H1 (cell line): Measurements from ENCODE around the gene BASP1. TPM values are rescaled to one million over a fixed set of nuclear protein-coding genes. Genes with fewer than 3 reads are reported as not detected.

Experiments
- CTCF ChIA-PET: fragments of 300-600 bp; sonication (Branson Sonifier 250); formaldehyde crosslinking; loops from one replicate; lab custom pipeline; 2021; ENCODE audit not compliant: partially characterized antibody; lab: Charles Lee
- POLR2A ChIA-PET: fragments of 300-600 bp; sonication (Branson Sonifier 250); formaldehyde crosslinking; loops from one replicate; lab custom pipeline; 2021; ENCODE audit warnings: inconsistent platforms; ENCODE audit not compliant: partially characterized antibody; lab: Charles Lee
- DNase-seq, 2 experiments: peaks; one replicate each; pipeline versions ENCODE4 v3.0.0 to v3.0.0-alpha.2; 2010 to 2022; ENCODE audit warnings: low spot score in 2 of 2, low read depth in 1 of 2, mixed read lengths in 1 of 2
- FAIRE-seq: peaks from 2 replicates; lab custom pipeline; 2011; peaks lifted over from hg19 to GRCh38; lab: Jason Lieb, UNC
- H2AFZ ChIP-seq: 2 replicates; pipeline ENCODE4 v1.8.1; 2012; ENCODE audit warnings: low read length, inconsistent platforms
- H2AK5ac ChIP-seq: 2 replicates; pipeline ENCODE4 v1.6.1; 2013; ENCODE audit warnings: low read depth, low read length
- H2BK120ac ChIP-seq: replicated peaks from 2 replicates; pipeline ENCODE3; 2013; ENCODE audit warnings: low read depth, low read length, inconsistent platforms
- H2BK12ac ChIP-seq: 2 replicates; pipeline ENCODE4 v1.6.1; 2013; ENCODE audit warnings: low read depth, low read length
- H2BK15ac ChIP-seq: 2 replicates; pipeline ENCODE4 v1.6.1; 2013; ENCODE audit warnings: low read length
- H2BK20ac ChIP-seq: 2 replicates; pipeline ENCODE4 v1.6.1; 2013; ENCODE audit warnings: low read length
- H2BK5ac ChIP-seq: 2 replicates; pipeline ENCODE4 v1.6.1; 2013; ENCODE audit warnings: low read depth, low read length
- H3K14ac ChIP-seq: 2 replicates; pipeline ENCODE4 v1.6.1; 2013; ENCODE audit warnings: inconsistent platforms; ENCODE audit not compliant: insufficient read length
- H3K18ac ChIP-seq: 2 replicates; pipeline ENCODE4 v1.6.1; 2013; ENCODE audit warnings: low read length; ENCODE audit errors: extremely low read depth
- H3K23ac ChIP-seq: 2 replicates; pipeline ENCODE4 v1.6.1; 2013; ENCODE audit warnings: inconsistent platforms; ENCODE audit not compliant: insufficient read length
- H3K23me2 ChIP-seq: 2 replicates; pipeline ENCODE4 v1.6.1; 2013; ENCODE audit warnings: low read depth, low read length
- H3K27ac ChIP-seq: 2 replicates; pipeline ENCODE4 v1.6.1; 2011; ENCODE audit warnings: low read depth, low read length, inconsistent platforms
- H3K27me3 ChIP-seq, 4 experiments: replicated peaks in 1 of 4; 1 replicate in 1 of 4; 2 replicates in 3 of 4; pipeline versions ENCODE4 v1.6.1 to v1.8.1; 2011 to 2013; ENCODE audit warnings: low read length in 3 of 4, mild to moderate bottlenecking in 3 of 4, inconsistent platforms in 2 of 4, mixed read lengths in 2 of 4, moderate library complexity in 1 of 4; ENCODE audit not compliant: control insufficient read depth in 3 of 4, insufficient read depth in 3 of 4; ENCODE audit errors: extremely low read depth in 1 of 4
- H3K36me3 ChIP-seq, 4 experiments: 2 replicates each; pipeline versions ENCODE4 v1.6.1 to v1.8.1; 2011 to 2013; ENCODE audit warnings: mild to moderate bottlenecking in 4 of 4, low read length in 3 of 4, moderate library complexity in 2 of 4, control low read depth in 1 of 4, inconsistent platforms in 1 of 4; ENCODE audit not compliant: insufficient read depth in 4 of 4, control insufficient read depth in 2 of 4
- H3K4ac ChIP-seq: replicated peaks from 2 replicates; pipeline ENCODE3; 2013; ENCODE audit warnings: low read length, low read depth, mixed read lengths, inconsistent platforms; ENCODE audit not compliant: insufficient read length
- H3K4me1 ChIP-seq, 4 experiments: replicated peaks in 1 of 4; 1 replicate in 1 of 4; 2 replicates in 3 of 4; pipeline versions ENCODE4 v1.6.1 to v1.8.1; 2011 to 2013; ENCODE audit warnings: low read length in 3 of 4, inconsistent platforms in 2 of 4, mixed read lengths in 1 of 4; ENCODE audit not compliant: insufficient read depth in 4 of 4, control insufficient read depth in 3 of 4
- H3K4me2 ChIP-seq, 2 experiments: 2 replicates each; pipeline versions ENCODE4 v1.6.1 to v1.8.1; 2011 to 2013; ENCODE audit warnings: low read depth in 2 of 2, low read length in 2 of 2, control low read depth in 1 of 2, inconsistent platforms in 1 of 2, mild to moderate bottlenecking in 1 of 2; ENCODE audit not compliant: insufficient read depth in 1 of 2
- H3K4me3 ChIP-seq, 4 experiments: fragments of 200-600, 300-600 bp in 1 of 4; sonication (generic), shearing (Covaris generic), sonication (Bioruptor Twin) in 1 of 4; 2 replicates each; pipeline versions ENCODE4 v1.5.1 to v1.8.1; 2011 to 2016; ENCODE audit warnings: low read length in 4 of 4, low read depth in 3 of 4, control low read depth in 2 of 4, inconsistent platforms in 2 of 4, mild to moderate bottlenecking in 2 of 4, mixed read lengths in 1 of 4, moderate library complexity in 1 of 4; ENCODE audit not compliant: insufficient read depth in 2 of 4; ENCODE audit errors: extremely low read depth in 1 of 4
- H3K56ac ChIP-seq: replicated peaks from 2 replicates; pipeline ENCODE3; 2013; ENCODE audit warnings: low read depth, mild to moderate bottlenecking, mixed read lengths, low read length, inconsistent platforms; ENCODE audit not compliant: insufficient read length
- H3K79me1 ChIP-seq: 2 replicates; pipeline ENCODE4 v1.6.1; 2013; ENCODE audit warnings: low read depth, low read length, control low read depth
- H3K79me2 ChIP-seq, 2 experiments: 2 replicates each; pipeline versions ENCODE4 v1.6.1 to v1.8.1; 2012 to 2013; ENCODE audit warnings: low read length in 2 of 2, mild to moderate bottlenecking in 2 of 2, inconsistent platforms in 1 of 2; ENCODE audit not compliant: insufficient read depth in 2 of 2, control insufficient read depth in 1 of 2
- H3K9ac ChIP-seq, 4 experiments: replicated peaks in 1 of 4; 1 replicate in 1 of 4; 2 replicates in 3 of 4; pipeline versions ENCODE4 v1.6.1 to v1.8.1; 2011 to 2013; ENCODE audit warnings: low read depth in 3 of 4, low read length in 3 of 4, control low read depth in 2 of 4, mild to moderate bottlenecking in 2 of 4, moderate library complexity in 2 of 4, inconsistent platforms in 1 of 4; ENCODE audit errors: extremely low read depth in 1 of 4
- H3K9me3 ChIP-seq, 2 experiments: 2 replicates each; pipeline versions ENCODE4 v1.6.1 to v1.8.1; 2012 to 2013; ENCODE audit warnings: mild to moderate bottlenecking in 2 of 2, moderate library complexity in 2 of 2, control low read depth in 1 of 2, inconsistent platforms in 1 of 2, low read depth in 1 of 2, low read length in 1 of 2, mixed read lengths in 1 of 2; ENCODE audit not compliant: insufficient read depth in 2 of 2
- H4K20me1 ChIP-seq, 2 experiments: replicated peaks in 1 of 2; 2 replicates each; pipeline versions ENCODE3 to v1.8.1; 2011 to 2013; ENCODE audit warnings: inconsistent platforms in 2 of 2, low read length in 2 of 2, mild to moderate bottlenecking in 1 of 2; ENCODE audit not compliant: insufficient read depth in 2 of 2, control insufficient read depth in 1 of 2
- H4K5ac ChIP-seq: 2 replicates; pipeline ENCODE4 v1.6.1; 2013; ENCODE audit warnings: low read length, low read depth, mixed read lengths, inconsistent platforms; ENCODE audit not compliant: insufficient read length
- H4K8ac ChIP-seq: 2 replicates; pipeline ENCODE4 v1.8.0; 2013; ENCODE audit warnings: mild to moderate bottlenecking, moderate library complexity, low read length, inconsistent platforms; ENCODE audit not compliant: insufficient read depth; ENCODE audit errors: extremely low read depth
- H4K91ac ChIP-seq: replicated peaks from 2 replicates; pipeline ENCODE3; 2013; ENCODE audit warnings: low read length, mixed read lengths, inconsistent platforms; ENCODE audit not compliant: insufficient read length
- JUN ChIP-seq: IDR thresholded peaks from 2 replicates; pipeline ENCODE4 v1.6.1; 2011; ENCODE audit warnings: low read depth, mild to moderate bottlenecking, improper control_type of control experiment, low read length
- WGBS, 2 experiments: shearing (Covaris generic) in 1 of 2; methylation state at CpG; one replicate each; pipeline versions ENCODE4 v1.1.6 to v1.1.7; 2013 to 2015; ENCODE audit warnings: low lambda C conversion rate in 2 of 2, mixed read lengths in 2 of 2, inconsistent platforms in 1 of 2, low coverage in 1 of 2, missing lambda C conversion rate in 1 of 2; ENCODE audit not compliant: insufficient replicate concordance in 2 of 2, insufficient coverage in 1 of 2, insufficient read length in 1 of 2; ENCODE audit errors: extremely low coverage in 1 of 2, missing lambda C conversion rate in 1 of 2; 5-methylcytosine and 5-hydroxymethylcytosine counted together
- polyA plus RNA-seq, 7 experiments: library from polyadenylated mRNA; depleted of rRNA in 3 of 7; stranded (reverse) in 5 of 7; unstranded in 2 of 7; fragments of >200 nt in 5 of 7; fragments of 200-250 nt in 2 of 7; gene quantifications; 1 replicate in 5 of 7; 2 replicates in 1 of 7; 4 replicates in 1 of 7; pipeline versions ENCODE4 v1.2.1 to v1.2.3, GENCODE V29; 2011 to 2013; ENCODE audit warnings: missing spikeins in 2 of 7, mixed read lengths in 2 of 7
- total RNA-seq: library from RNA; stranded (reverse); fragmentation: NEBNext Ultra II Directional; extraction: Animal tissue kit (Norgen Biotek cat#: 25700); gene quantifications from 2 replicates; pipeline ENCODE4 v1.2.1, GENCODE V29; 2021

BASP1 gene
- total and polyA plus RNA-seq, 2 of the 8 experiments (the other 6 are each of a cell fraction or from before 2014, with no cell fraction given), result 95.2 to 104 TPM

DNA sequence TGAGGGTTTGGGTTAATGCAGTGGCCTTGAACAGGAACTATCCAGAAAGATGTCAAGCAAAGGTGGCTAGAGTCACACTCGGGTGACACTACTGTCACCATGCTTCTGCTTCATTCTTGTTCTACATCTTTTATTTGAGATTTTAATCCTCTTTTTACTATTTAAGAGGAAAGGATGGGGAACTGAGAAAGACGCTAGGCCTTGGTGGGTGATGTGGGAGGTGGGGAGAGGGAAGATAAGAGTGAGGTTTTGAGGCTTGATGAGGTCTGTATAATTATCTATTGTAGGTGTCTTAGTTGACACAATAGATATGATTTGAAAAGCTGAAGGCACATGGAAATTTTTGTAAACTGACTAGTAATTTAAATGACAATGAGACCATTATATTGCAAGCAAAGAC lies 3.5 kb upstream of the BASP1 start:
- H3K9ac ChIP-seq, result no peak overlapping the region
- no peak overlapping the region for H2AFZ ChIP-seq
- H3K4ac ChIP-seq, result no peak overlapping the region
- peaks cover 0 to 10% (median 6%) of the 10 kb centered on the region in 4 experiments; a peak in 4 of 7 replicates for H3K4me1 ChIP-seq
- FAIRE-seq (no peak), DNase-seq (no peak)
- CTCF ChIA-PET, result interaction anchor here (0.7 to 4.8 kb wide), 2 partner anchors 669 to 1091 kb away, joined by 4 to 30 read pairs; no protein-coding TSS in a partner anchor
- peaks cover 0 to 8% of the 10 kb centered on the region in 2 experiments; a peak in 2 of 4 replicates for H3K79me2 ChIP-seq
- H4K91ac ChIP-seq, result no peak overlapping the region
- no peak overlapping the region for H2BK20ac ChIP-seq
- H3K27ac ChIP-seq, result no peak overlapping the region
- H3K4me3 ChIP-seq, result peak overlapping the region in 1 of 4 experiments; percentile 92; a peak in 1 of 8 replicates
- WGBS, 2 experiments, result 83 to 100% methylated on average over 1 to 2 of the region's 2 CpGs
- H3K79me1 ChIP-seq, result 0 out of 2 replicates have a peak, but pooled peaks cover 2% of the 10 kb centered on the region
- no peak overlapping the region for H2BK120ac ChIP-seq
- no peak overlapping the region for H2BK12ac ChIP-seq
- no peak overlapping the region for H3K23ac ChIP-seq
- no peak overlapping the region for H3K18ac ChIP-seq
- H2AK5ac ChIP-seq, result no peak overlapping the region
- H3K27me3 ChIP-seq, result no peaks in the 10 kb centered on the region
- no peak overlapping the region for H3K56ac ChIP-seq
- peaks cover 0 to 3% (median 0%) of the 10 kb centered on the region in 4 experiments; a peak in 1 of 8 replicates for H3K36me3 ChIP-seq
- no peak overlapping the region for H3K14ac ChIP-seq
- no peak overlapping the region for H2BK5ac ChIP-seq
- H3K23me2 ChIP-seq, result peaks cover 11% of the 10 kb centered on the region; the same call in 1 of the 2 replicates
- no peak overlapping the region for H4K5ac ChIP-seq
- TF ChIP-seq JUN, result no peak
- no peak overlapping the region for H2BK15ac ChIP-seq
- H4K20me1 ChIP-seq, result peaks cover 0 to 3% of the 10 kb centered on the region in 2 experiments
- peak overlapping the region in 1 of 2 experiments; percentile 19; a peak in 1 of 4 replicates for H3K4me2 ChIP-seq
- no peak overlapping the region for H4K8ac ChIP-seq
- no peaks in the 10 kb centered on the region for H3K9me3 ChIP-seq
- POLR2A ChIA-PET, result interaction anchor here (1.4 kb wide), 1 partner anchor 19 kb away, joined by 4 read pairs; no protein-coding TSS in a partner anchor
